ENCODE data around the gene USP24.

USP24 gene

DNA sequence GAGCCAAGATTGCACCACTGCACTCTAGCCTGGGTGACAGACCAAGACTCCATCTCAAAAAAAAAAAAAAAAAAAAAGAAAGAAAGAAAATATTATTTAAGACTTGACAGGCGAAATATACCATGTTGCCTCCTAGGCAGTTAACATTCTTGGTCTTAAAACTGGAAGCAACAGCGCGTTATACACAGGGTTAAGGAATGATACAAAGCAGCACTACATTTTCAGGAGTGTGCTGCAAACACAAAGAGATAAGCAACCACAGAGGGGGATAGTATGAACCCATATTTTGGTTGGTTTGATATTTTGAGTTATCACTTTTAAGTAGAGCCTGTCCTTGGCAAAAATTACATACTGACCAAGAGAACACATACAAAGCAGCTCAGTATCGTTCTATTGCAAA is 25.1 kb downstream of the USP24 start:
- H3F3A ChIP-seq (ENCODE audit: control insufficient read depth, insufficient read depth), result no peaks in the 10 kb centered on the region
- H3K9me2 ChIP-seq (replicated peaks; ENCODE audit: control insufficient read depth, low read length), result no peaks in the 10 kb centered on the region
- no peaks in the 10 kb centered on the region for H3K4me1 ChIP-seq (ENCODE audit: control insufficient read depth, low read length)
- no peaks in the 10 kb centered on the region for H3K27me3 ChIP-seq (ENCODE audit: control insufficient read depth, low read length)
- peaks cover 9% of the 10 kb centered on the region; the same call in 1 of the 2 replicates for H3K9me3 ChIP-seq (ENCODE audit: control insufficient read depth, insufficient read depth, low read length)
- H3K27ac ChIP-seq (ENCODE audit: low read depth, low read length), result no peak overlapping the region
- peaks cover 10% of the 10 kb centered on the region; the same call in 1 of the 2 replicates for H4K20me1 ChIP-seq (ENCODE audit: control insufficient read depth, insufficient read depth, low read depth, low read length)
- H3K4me2 ChIP-seq (ENCODE audit: low read length), result no peak overlapping the region
- no peak overlapping the region for H3K4me3 ChIP-seq (ENCODE audit: low read length)
- peaks cover 84% of the 10 kb centered on the region for H3K79me2 ChIP-seq (ENCODE audit: control insufficient read depth, low read length)
- TF ChIP-seq EZH2phosphoT487 (IDR thresholded peaks at IDR 0.05; ENCODE audit: borderline replicate concordance, low read length), result no peak
- TF ChIP-seq, protein P1, sequence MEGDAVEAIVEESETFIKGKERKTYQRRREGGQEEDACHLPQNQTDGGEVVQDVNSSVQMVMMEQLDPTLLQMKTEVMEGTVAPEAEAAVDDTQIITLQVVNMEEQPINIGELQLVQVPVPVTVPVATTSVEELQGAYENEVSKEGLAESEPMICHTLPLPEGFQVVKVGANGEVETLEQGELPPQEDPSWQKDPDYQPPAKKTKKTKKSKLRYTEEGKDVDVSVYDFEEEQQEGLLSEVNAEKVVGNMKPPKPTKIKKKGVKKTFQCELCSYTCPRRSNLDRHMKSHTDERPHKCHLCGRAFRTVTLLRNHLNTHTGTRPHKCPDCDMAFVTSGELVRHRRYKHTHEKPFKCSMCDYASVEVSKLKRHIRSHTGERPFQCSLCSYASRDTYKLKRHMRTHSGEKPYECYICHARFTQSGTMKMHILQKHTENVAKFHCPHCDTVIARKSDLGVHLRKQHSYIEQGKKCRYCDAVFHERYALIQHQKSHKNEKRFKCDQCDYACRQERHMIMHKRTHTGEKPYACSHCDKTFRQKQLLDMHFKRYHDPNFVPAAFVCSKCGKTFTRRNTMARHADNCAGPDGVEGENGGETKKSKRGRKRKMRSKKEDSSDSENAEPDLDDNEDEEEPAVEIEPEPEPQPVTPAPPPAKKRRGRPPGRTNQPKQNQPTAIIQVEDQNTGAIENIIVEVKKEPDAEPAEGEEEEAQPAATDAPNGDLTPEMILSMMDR (IDR thresholded peaks at IDR 0.05; ENCODE audit: low read depth, low read length, poor library complexity, severe bottlenecking), result no peak
- H3K36me3 ChIP-seq (ENCODE audit: control insufficient read depth, low read length), result peaks cover 14% of the 10 kb centered on the region

DNA sequence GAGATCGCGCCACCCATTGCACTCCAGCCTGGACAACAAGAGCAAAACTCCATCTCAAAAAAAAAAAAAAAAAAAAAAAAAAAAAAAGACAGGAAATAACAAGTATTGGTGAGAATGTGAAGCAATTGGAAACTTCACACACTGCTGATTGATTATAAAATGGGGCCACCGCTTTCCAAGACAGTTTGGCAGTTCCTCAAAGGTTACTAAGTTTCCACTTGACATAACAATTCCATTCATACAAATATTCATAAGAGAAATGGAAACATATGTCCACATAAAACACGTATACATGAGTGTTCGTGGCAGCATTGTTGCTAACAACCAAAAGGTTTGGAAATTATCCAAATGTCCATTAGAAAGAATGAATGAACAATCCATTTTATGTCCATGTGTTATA is 26.3 kb downstream of the USP24 start:
- Histone ChIP-seq H3K27me3 (ENCODE audit: control insufficient read depth, low read length) (no peaks in the 10 kb centered on the region), H3K27ac (ENCODE audit: low read depth, low read length) (no peak overlapping the region), H3K79me2 (ENCODE audit: control insufficient read depth, low read length) (peaks cover 84% of the 10 kb centered on the region), H3F3A (ENCODE audit: control insufficient read depth, insufficient read depth) (no peaks in the 10 kb centered on the region), H3K9me2 (replicated peaks; ENCODE audit: control insufficient read depth, low read length) (no peaks in the 10 kb centered on the region), H3K36me3 (ENCODE audit: control insufficient read depth, low read length) (peaks cover 8% of the 10 kb centered on the region), H4K20me1 (ENCODE audit: control insufficient read depth, insufficient read depth, low read depth, low read length) (0 out of 2 replicates have a peak, but pooled peaks cover 3% of the 10 kb centered on the region), H3K4me1 (ENCODE audit: control insufficient read depth, low read length) (no peaks in the 10 kb centered on the region), H3K4me3 (ENCODE audit: low read length) (no peak overlapping the region), H3K9me3 (ENCODE audit: control insufficient read depth, insufficient read depth, low read length) (peaks cover 17% of the 10 kb centered on the region; the same call in 1 of the 2 replicates), H3K4me2 (ENCODE audit: low read length) (no peak overlapping the region)
- TF ChIP-seq, protein P1 (IDR thresholded peaks at IDR 0.05; ENCODE audit: low read depth, low read length, poor library complexity, severe bottlenecking), result no peak
- no peak for TF ChIP-seq EZH2phosphoT487 (IDR thresholded peaks at IDR 0.05; ENCODE audit: borderline replicate concordance, low read length)

DNA sequence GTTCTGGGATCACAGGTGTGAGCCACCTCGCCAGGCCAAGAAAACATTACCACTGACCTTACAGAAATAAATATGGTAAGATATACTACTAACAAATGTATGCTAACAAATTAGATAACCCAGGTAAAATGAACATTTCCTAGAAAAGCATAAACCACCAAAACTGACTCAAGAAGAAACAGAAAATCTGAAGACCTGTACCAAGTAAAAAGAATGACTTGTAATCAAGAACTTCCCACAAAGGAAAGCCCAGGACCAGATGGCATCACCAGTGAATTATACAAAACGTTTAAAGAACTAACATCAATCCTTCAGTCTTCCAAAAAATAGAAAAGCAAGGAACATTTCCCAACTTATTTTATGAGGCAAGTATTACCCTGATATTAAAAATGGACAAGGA is 29.3 kb downstream of the USP24 start:
- no peak overlapping the region for H3K4me2 ChIP-seq (ENCODE audit: low read length)
- no peak overlapping the region for H3K27ac ChIP-seq (ENCODE audit: low read depth, low read length)
- H3K9me2 ChIP-seq (replicated peaks; ENCODE audit: control insufficient read depth, low read length), result no peaks in the 10 kb centered on the region
- no peak overlapping the region for H3K4me3 ChIP-seq (ENCODE audit: low read length)
- peaks cover 89% of the 10 kb centered on the region for H3K79me2 ChIP-seq (ENCODE audit: control insufficient read depth, low read length)
- peaks cover 17% of the 10 kb centered on the region; the same call in 1 of the 2 replicates for H3K9me3 ChIP-seq (ENCODE audit: control insufficient read depth, insufficient read depth, low read length)
- no peaks in the 10 kb centered on the region for H3K4me1 ChIP-seq (ENCODE audit: control insufficient read depth, low read length)
- H3F3A ChIP-seq (ENCODE audit: control insufficient read depth, insufficient read depth), result no peaks in the 10 kb centered on the region
- no peaks in the 10 kb centered on the region for H4K20me1 ChIP-seq (ENCODE audit: control insufficient read depth, insufficient read depth, low read depth, low read length)
- no peaks in the 10 kb centered on the region for H3K27me3 ChIP-seq (ENCODE audit: control insufficient read depth, low read length)
- peaks cover 8% of the 10 kb centered on the region for H3K36me3 ChIP-seq (ENCODE audit: control insufficient read depth, low read length)
- no peak for TF ChIP-seq EZH2phosphoT487 (IDR thresholded peaks at IDR 0.05; ENCODE audit: borderline replicate concordance, low read length)
- TF ChIP-seq, protein P1 (IDR thresholded peaks at IDR 0.05; ENCODE audit: low read depth, low read length, poor library complexity, severe bottlenecking), result no peak

Data from DOHH2 (cell line).